CD4-positive, alpha-beta T cell treated with Interleukin-15 for 4 hours (primary cell): ENCODE data around the gene EXOSC7.
"Not testable (repeated sequence)": the region's sequence is repeated elsewhere in the genome, so short reads cannot be mapped to it uniquely, and the experiment has no call there.

Source experiments
- DNase-seq: peaks from one replicate; pipeline ENCODE4 v3.0.0-alpha.2; 2020; ENCODE audit warnings: low spot score

The EXOSC7 gene

GRCh38 chr3:44962621-44963393, 13.2 kb upstream of the EXOSC7 start:
- no peak for DNase-seq

GRCh38 chr3:44963571-44964325, 12.3 kb upstream of the EXOSC7 start:
- DNase-seq = no peak

GRCh38 chr3:44965165-44965564, 10.9 kb upstream of the EXOSC7 start:
- DNase-seq = no peak

GRCh38 chr3:44966795-44967278, 9.2 kb upstream of the EXOSC7 start:
- no peak for DNase-seq

- no peak for DNase-seq
These were observed 7.6 kb upstream of the EXOSC7 start for GRCh38 chr3:44968447-44968858.

GRCh38 chr3:44969154-44969827, 6.8 kb upstream of the EXOSC7 start:
- no peak for DNase-seq

- DNase-seq = no peak
These were observed 6.2 kb upstream of the EXOSC7 start for GRCh38 chr3:44969828-44970179.

GRCh38 chr3:44970926-44971490, 5.0 kb upstream of the EXOSC7 start:
- DNase-seq = no peak

- no peak for DNase-seq
These were observed 1.6 kb upstream of the EXOSC7 start for GRCh38 chr3:44974416-44974815.

GRCh38 chr3:44981220-44981619, 5.2 kb downstream of the EXOSC7 start:
- DNase-seq = no peak

GRCh38 chr3:44981751-44982150, 5.7 kb downstream of the EXOSC7 start:
- no peak for DNase-seq

GRCh38 chr3:44982817-44983216, 6.8 kb downstream of the EXOSC7 start:
- no peak for DNase-seq

- DNase-seq = no peak
These were observed 7.5 kb downstream of the EXOSC7 start for GRCh38 chr3:44983484-44983941.

GRCh38 chr3:44984335-44984734, 8.3 kb downstream of the EXOSC7 start:
- no peak for DNase-seq

- not testable (repeated sequence) for DNase-seq
These were observed 10.3 kb downstream of the EXOSC7 start for GRCh38 chr3:44986330-44986729.

GRCh38 chr3:44987332-44987731, 11.3 kb downstream of the EXOSC7 start:
- no peak for DNase-seq

- DNase-seq = no peak
These were observed 12.0 kb downstream of the EXOSC7 start for GRCh38 chr3:44988073-44988472.

- no peak for DNase-seq
These were observed 13.1 kb downstream of the EXOSC7 start for GRCh38 chr3:44989141-44989540.

- DNase-seq = no peak
These were observed 13.8 kb downstream of the EXOSC7 start for GRCh38 chr3:44989636-44990373.

- DNase-seq = no peak
These were observed 15.3 kb downstream of the EXOSC7 start for GRCh38 chr3:44991326-44991725.
